Keratinocyte (primary cell): ENCODE measurements around the gene ADARB2.

ENCODE experiments used
- CTCF ChIP-seq, 3 experiments: IDR thresholded peaks in 1 of 3; conservative IDR thresholded peaks in 1 of 3; optimal IDR thresholded peaks in 1 of 3; 2 replicates in 2 of 3; 3 replicates in 1 of 3; pipeline versions ENCODE3 to v1.5.1; 2011; ENCODE audit warnings: low read length in 3 of 3, mild to moderate bottlenecking in 3 of 3, moderate library complexity in 2 of 3, control low read depth in 1 of 3, inconsistent platforms in 1 of 3; ENCODE audit not compliant: insufficient read depth in 2 of 3; ENCODE audit errors: extremely low read depth in 1 of 3
- EZH2 ChIP-seq: IDR thresholded peaks from one replicate; pipeline ENCODE4 v1.6.1; 2012; ENCODE audit warnings: inconsistent platforms, mild to moderate bottlenecking, low read length, moderate library complexity

GRCh38 chr10:1150638-1150955, 586.7 kb downstream of the ADARB2 start:
- no peak for TF ChIP-seq CTCF (optimal IDR thresholded peaks at IDR 0.05 in 1 of 3, IDR thresholded peaks at IDR 0.05 in 1 of 3, conservative IDR thresholded peaks at IDR 0.05 in 1 of 3; ENCODE audit: extremely low read depth in 1 of 3, insufficient read depth in 2 of 3, low read length in 3 of 3)
- no peak for TF ChIP-seq EZH2
